Stimulated activated CD4-positive, alpha-beta T cell treated with anti-CD3 and anti-CD28 coated beads, Interleukin-12 subunit alpha, Interleukin-12 subunit beta, amount 100 ng/mL, for 4 hours (primary cell): ENCODE data around the gene ZNF174.

Experiments used
- DNase-seq: peaks from one replicate; pipeline ENCODE4 v3.0.0-alpha.2; 2020

Gene ZNF174

GRCh38 chr16:3444032-3444388, 43.0 kb downstream of the ZNF174 start:
- no peak for DNase-seq

DNA sequence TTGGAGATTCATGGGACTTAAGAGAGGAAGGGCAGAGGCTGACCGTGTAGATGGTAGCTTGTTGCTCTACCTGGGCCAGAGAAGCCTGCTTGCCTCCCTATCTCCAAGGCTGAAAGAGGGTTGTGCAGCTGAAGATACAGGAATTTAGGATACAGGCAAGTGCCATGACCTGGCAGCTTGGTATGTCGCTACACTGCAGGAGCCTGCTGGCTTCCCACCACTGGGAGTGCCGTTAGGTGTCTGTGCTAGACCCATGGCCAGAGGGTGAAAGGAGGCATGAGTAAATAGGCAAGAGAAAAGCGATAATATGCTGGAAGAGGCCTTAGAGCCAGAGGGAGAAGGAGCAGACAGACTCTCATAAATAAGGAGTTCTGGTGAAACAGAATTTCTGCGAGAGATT, 53.1 kb downstream of the ZNF174 start:
- DNase-seq = no peak

DNA sequence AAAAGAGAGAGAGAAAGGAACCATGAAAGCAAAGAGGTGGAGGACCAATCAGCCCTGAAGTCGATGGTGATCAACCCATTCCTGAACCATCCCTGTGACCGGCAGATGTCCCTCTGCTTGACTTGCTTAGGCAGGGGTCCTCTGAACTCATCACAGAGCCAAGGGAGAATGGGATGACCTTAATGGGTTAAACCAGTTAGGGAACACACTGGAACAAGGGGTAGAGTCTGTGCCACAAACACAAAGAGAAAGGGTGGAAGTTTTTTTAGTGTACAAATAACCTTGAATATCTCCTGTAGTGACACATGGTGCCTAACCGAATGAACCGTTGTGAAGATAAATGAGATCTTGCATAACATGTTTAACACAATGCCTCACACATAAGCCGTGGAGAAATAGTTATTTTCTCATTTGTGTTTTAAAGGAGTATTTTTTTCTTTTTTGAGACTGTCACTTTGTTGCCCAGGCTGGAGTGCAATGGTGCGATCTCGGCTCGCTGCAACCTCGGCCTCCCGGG, 53.7 kb downstream of the ZNF174 start:
- no peak for DNase-seq

DNA sequence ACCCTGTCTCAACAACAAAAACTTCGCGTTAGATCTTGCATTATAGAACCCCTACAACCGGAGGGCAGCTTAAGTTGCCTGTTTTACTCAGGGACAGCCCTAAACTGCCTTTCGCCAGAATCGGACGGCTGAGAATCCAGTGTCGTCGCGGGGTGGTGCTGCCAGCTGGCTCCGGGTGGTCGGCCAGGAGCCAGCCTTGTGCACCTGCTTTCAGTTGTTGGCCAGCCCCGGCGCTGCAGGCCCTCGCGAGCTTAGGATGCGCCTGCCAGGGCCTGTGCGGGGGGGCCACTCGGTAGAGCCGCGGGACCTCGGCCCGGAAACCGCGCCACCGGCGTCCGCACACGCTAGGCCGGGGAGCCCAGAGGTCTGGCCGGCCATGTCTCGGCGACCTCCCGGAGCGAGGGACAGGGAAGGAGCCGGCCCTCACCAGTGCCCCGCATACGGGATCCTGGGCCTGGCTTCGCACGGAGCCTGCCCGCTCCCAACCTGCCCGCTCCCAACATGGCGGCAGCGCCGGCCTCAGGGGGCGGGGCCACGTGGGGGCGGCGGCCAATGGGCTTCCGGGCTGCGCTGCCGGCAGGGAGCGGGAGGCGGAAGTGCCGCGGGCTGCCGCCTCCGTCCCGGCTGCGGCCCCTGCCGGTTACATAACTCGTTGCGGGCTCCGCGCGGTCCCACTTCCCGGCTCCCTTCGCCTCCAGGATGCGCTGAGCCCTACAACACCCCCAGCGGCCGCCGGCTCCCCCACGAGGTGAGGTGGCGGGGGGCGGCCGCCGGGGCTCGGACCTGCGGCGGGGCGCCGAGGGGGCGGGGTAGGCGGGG, 56.6 kb downstream of the ZNF174 start:
- DNase-seq = peak; percentile 90

- no peak for DNase-seq
Measured at GRCh38 chr16:3458278-3458851, 57.4 kb downstream of the ZNF174 start.

GRCh38 chr16:3458852-3459361, 57.9 kb downstream of the ZNF174 start:
- no peak for DNase-seq
